Measurements from ENCODE around the gene NKD2. TPM values are rescaled to one million over a fixed set of nuclear protein-coding genes. Genes with fewer than 3 reads are reported as not detected.

NKD2 gene
- total and polyA plus RNA-seq, 7 experiments from 2014 or later = 4.8 TPM; not detected in 6

GRCh38 chr5:1034421-1034905 lies 25.9 kb downstream of the NKD2 start:
- Histone ChIP-seq H3K4me1 (ENCODE audit: control insufficient read depth in 2 of 2, insufficient read depth in 2 of 2, low read length in 2 of 2) (no peaks in the 10 kb centered on the region), H3K27ac (ENCODE audit: low read depth, low read length) (no peak overlapping the region), H3K36me3 (ENCODE audit: control insufficient read depth in 2 of 3, insufficient read depth in 3 of 3, low read length in 3 of 3) (no peaks in the 10 kb centered on the region), H3K4me3 (ENCODE audit: low read length) (no peak overlapping the region), H3K9me3 (ENCODE audit: control insufficient read depth in 2 of 3, low read length in 3 of 3) (no peaks in the 10 kb centered on the region), H3K27me3 (ENCODE audit: control insufficient read depth in 2 of 2, insufficient read depth in 2 of 2, low read length in 2 of 2) (no peaks in the 10 kb centered on the region)
- Mint-ChIP-seq H3K27me3 (peaks cover 0 to 9% (median 0%) of the 10 kb centered on the region in 5 donors), H3K4me3 (no peak overlapping the region), H3K4me1 (peaks cover 0 to 6% (median 0%) of the 10 kb centered on the region in 7 donors), H3K27ac (no peak overlapping the region), H3K36me3 (no peaks in the 10 kb centered on the region), H3K9me3 (no peaks in the 10 kb centered on the region)
- ChIA-PET CTCF (no interaction called here), POLR2A (no interaction called here)
- intact Hi-C loops (cut with micrococcal nuclease) = no loop called here
- DNase-seq (no peak), ATAC-seq (no peak)

- ChIA-PET CTCF (no interaction called here), POLR2A (no interaction called here)
- intact Hi-C loops (cut with micrococcal nuclease) = no loop called here
- no peak for ATAC-seq
- DNase-seq = no peak
- Histone ChIP-seq H3K4me3 (ENCODE audit: low read length) (no peak overlapping the region), H3K27ac (ENCODE audit: low read depth, low read length) (no peak overlapping the region), H3K4me1 (ENCODE audit: control insufficient read depth in 2 of 2, insufficient read depth in 2 of 2, low read length in 2 of 2) (no peaks in the 10 kb centered on the region), H3K27me3 (ENCODE audit: control insufficient read depth in 2 of 2, insufficient read depth in 2 of 2, low read length in 2 of 2) (no peaks in the 10 kb centered on the region), H3K9me3 (ENCODE audit: control insufficient read depth in 2 of 3, low read length in 3 of 3) (no peaks in the 10 kb centered on the region), H3K36me3 (ENCODE audit: control insufficient read depth in 2 of 3, insufficient read depth in 3 of 3, low read length in 3 of 3) (no peaks in the 10 kb centered on the region)
- Mint-ChIP-seq H3K4me3 (no peak overlapping the region), H3K9me3 (no peaks in the 10 kb centered on the region), H3K4me1 (peaks cover 0 to 6% (median 0%) of the 10 kb centered on the region in 7 donors), H3K36me3 (no peaks in the 10 kb centered on the region), H3K27me3 (peaks cover 0 to 9% (median 0%) of the 10 kb centered on the region in 5 donors), H3K27ac (peak overlapping the region in 1 of 9 donors; percentile 69)
These were observed 26.4 kb downstream of the NKD2 start for GRCh38 chr5:1034986-1035385.

- no peak overlapping the region for H3K27ac Mint-ChIP-seq
- ChIA-PET CTCF (no interaction called here), POLR2A (no interaction called here)
- H3K36me3 ChIP-seq (ENCODE audit: control insufficient read depth in 2 of 3, insufficient read depth in 3 of 3, low read length in 3 of 3) = no peaks in the 10 kb centered on the region
- no peaks in the 10 kb centered on the region for H3K27me3 ChIP-seq (ENCODE audit: control insufficient read depth in 2 of 2, insufficient read depth in 2 of 2, low read length in 2 of 2)
- H3K4me3 Mint-ChIP-seq = no peak overlapping the region
- no peaks in the 10 kb centered on the region for H3K9me3 ChIP-seq (ENCODE audit: control insufficient read depth in 2 of 3, low read length in 3 of 3)
- no peak overlapping the region for H3K4me3 ChIP-seq (ENCODE audit: low read length)
- DNase-seq (no peak), ATAC-seq (no peak)
- H3K4me1 Mint-ChIP-seq = peaks cover 0 to 8% (median 0%) of the 10 kb centered on the region in 7 donors
- no peaks in the 10 kb centered on the region for H3K9me3 Mint-ChIP-seq
- intact Hi-C loops (cut with micrococcal nuclease) = no loop called here
- no peaks in the 10 kb centered on the region for H3K36me3 Mint-ChIP-seq
- no peak overlapping the region for H3K27ac ChIP-seq (ENCODE audit: low read depth, low read length)
- peaks cover 0 to 9% (median 0%) of the 10 kb centered on the region in 5 donors for H3K27me3 Mint-ChIP-seq
- no peaks in the 10 kb centered on the region for H3K4me1 ChIP-seq (ENCODE audit: control insufficient read depth in 2 of 2, insufficient read depth in 2 of 2, low read length in 2 of 2)
These were observed 27.1 kb downstream of the NKD2 start for GRCh38 chr5:1035421-1036405.

GRCh38 chr5:1036504-1037122 lies 28.0 kb downstream of the NKD2 start:
- POLR2A ChIA-PET = interaction anchor here (0.7 kb wide), 1 partner anchor 69 kb away, joined by 3 read pairs; no protein-coding TSS in a partner anchor
- no peak overlapping the region for H3K4me3 ChIP-seq (ENCODE audit: low read length)
- CTCF ChIA-PET = no interaction called here

GRCh38 chr5:1037123-1037670 lies 28.6 kb downstream of the NKD2 start:
- no peak for DNase-seq
- Histone ChIP-seq H3K27ac (ENCODE audit: low read depth, low read length) (no peak overlapping the region), H3K4me1 (ENCODE audit: control insufficient read depth in 2 of 2, insufficient read depth in 2 of 2, low read length in 2 of 2) (no peaks in the 10 kb centered on the region), H3K4me3 (ENCODE audit: low read length) (no peak overlapping the region), H3K9me3 (ENCODE audit: control insufficient read depth in 2 of 3, low read length in 3 of 3) (no peaks in the 10 kb centered on the region), H3K36me3 (ENCODE audit: control insufficient read depth in 2 of 3, insufficient read depth in 3 of 3, low read length in 3 of 3) (no peaks in the 10 kb centered on the region), H3K27me3 (ENCODE audit: control insufficient read depth in 2 of 2, insufficient read depth in 2 of 2, low read length in 2 of 2) (no peaks in the 10 kb centered on the region)
- peaks cover 0 to 22% (median 0%) of the 10 kb centered on the region in 7 donors for H3K4me1 Mint-ChIP-seq
- no peak for ATAC-seq
- H3K27ac Mint-ChIP-seq = no peak overlapping the region
- H3K36me3 Mint-ChIP-seq = peaks cover 0 to 11% (median 0%) of the 10 kb centered on the region in 5 donors
- peaks cover 0 to 9% (median 0%) of the 10 kb centered on the region in 5 donors for H3K27me3 Mint-ChIP-seq
- H3K9me3 Mint-ChIP-seq = peaks cover 0 to 14% (median 0%) of the 10 kb centered on the region in 11 donors
- no peak overlapping the region for H3K4me3 Mint-ChIP-seq
- intact Hi-C loops (cut with micrococcal nuclease) = no loop called here
- CTCF ChIA-PET = no interaction called here
- POLR2A ChIA-PET = interaction anchor here (0.7 kb wide), 1 partner anchor 69 kb away, joined by 3 read pairs; no protein-coding TSS in a partner anchor

More at GRCh38 chr5:1036504-1037122, 28.0 kb downstream of the NKD2 start:
- intact Hi-C loops (cut with micrococcal nuclease) = no loop called here
- no peak for ATAC-seq
- Histone ChIP-seq H3K36me3 (ENCODE audit: control insufficient read depth in 2 of 3, insufficient read depth in 3 of 3, low read length in 3 of 3) (no peaks in the 10 kb centered on the region), H3K4me1 (ENCODE audit: control insufficient read depth in 2 of 2, insufficient read depth in 2 of 2, low read length in 2 of 2) (no peaks in the 10 kb centered on the region), H3K27ac (ENCODE audit: low read depth, low read length) (no peak overlapping the region), H3K27me3 (ENCODE audit: control insufficient read depth in 2 of 2, insufficient read depth in 2 of 2, low read length in 2 of 2) (no peaks in the 10 kb centered on the region), H3K9me3 (ENCODE audit: control insufficient read depth in 2 of 3, low read length in 3 of 3) (no peaks in the 10 kb centered on the region)
- Mint-ChIP-seq H3K27ac (no peak overlapping the region), H3K4me1 (peaks cover 0 to 16% (median 0%) of the 10 kb centered on the region in 7 donors), H3K9me3 (peaks cover 0 to 8% (median 0%) of the 10 kb centered on the region in 11 donors), H3K27me3 (peaks cover 0 to 9% (median 0%) of the 10 kb centered on the region in 5 donors), H3K36me3 (peaks cover 0 to 8% (median 0%) of the 10 kb centered on the region in 5 donors), H3K4me3 (no peak overlapping the region)
- DNase-seq = no peak

GRCh38 chr5:1037671-1038416 lies 29.2 kb downstream of the NKD2 start:
- Histone ChIP-seq H3K4me1 (ENCODE audit: control insufficient read depth in 2 of 2, insufficient read depth in 2 of 2, low read length in 2 of 2) (no peaks in the 10 kb centered on the region), H3K27ac (ENCODE audit: low read depth, low read length) (no peak overlapping the region), H3K4me3 (ENCODE audit: low read length) (no peak overlapping the region), H3K27me3 (ENCODE audit: control insufficient read depth in 2 of 2, insufficient read depth in 2 of 2, low read length in 2 of 2) (no peaks in the 10 kb centered on the region), H3K9me3 (ENCODE audit: control insufficient read depth in 2 of 3, low read length in 3 of 3) (no peaks in the 10 kb centered on the region), H3K36me3 (ENCODE audit: control insufficient read depth in 2 of 3, insufficient read depth in 3 of 3, low read length in 3 of 3) (no peaks in the 10 kb centered on the region)
- DNase-seq (no peak), ATAC-seq (no peak)
- H3K4me3 Mint-ChIP-seq = no peak overlapping the region
- ChIA-PET POLR2A (no interaction called here), CTCF (no interaction called here)
- peaks cover 0 to 5% (median 0%) of the 10 kb centered on the region in 5 donors for H3K27me3 Mint-ChIP-seq
- peaks cover 0 to 14% (median 0%) of the 10 kb centered on the region in 5 donors for H3K36me3 Mint-ChIP-seq
- no peak overlapping the region for H3K27ac Mint-ChIP-seq
- H3K4me1 Mint-ChIP-seq = peaks cover 0 to 29% (median 2%) of the 10 kb centered on the region in 7 donors
- peaks cover 0 to 20% (median 0%) of the 10 kb centered on the region in 11 donors for H3K9me3 Mint-ChIP-seq
- intact Hi-C loops (cut with micrococcal nuclease) = no loop called here

Measured in naive thymus-derived CD4-positive, alpha-beta T cell (primary cell).